Esophagus mucosa (tissue), 1 donor: ENCODE results near the gene VEGFD. TPM values are rescaled to one million over a fixed set of nuclear protein-coding genes. Genes with fewer than 3 reads are reported as not detected.
A peak's percentile ranks its signal among the peaks of the same experiment; 100 is the strongest.
"Not testable (repeated sequence)": the region's sequence is repeated elsewhere in the genome, so short reads cannot be mapped to it uniquely, and the experiment has no call there.

Experiments used
- ATAC-seq: fragments of 200-7000 bp; cut with Tn5 transposase; one replicate; pipeline ENCODE4 v1.9.1; 2020
- total RNA-seq: library from RNA; stranded (reverse); gene quantifications from one replicate; pipeline ENCODE4 v1.2.4, GENCODE V29; 2023
- donor health status: DM: yes; HTN: yes; CAD: no.

VEGFD gene
- total RNA-seq, 1 donor from 2014 or later: 0.20 TPM

- ATAC-seq: no peak
Measured at GRCh38 chrX:15358533-15358932, 25.7 kb downstream of the VEGFD start.

- no peak for ATAC-seq
Measured at GRCh38 chrX:15356444-15356843, 27.8 kb downstream of the VEGFD start.

- ATAC-seq: no peak
Measured at GRCh38 chrX:15350329-15350996, 33.8 kb downstream of the VEGFD start.

GRCh38 chrX:15349046-15349445 lies 35.2 kb downstream of the VEGFD start:
- peak; percentile 65 for ATAC-seq

- ATAC-seq: no peak
Measured at GRCh38 chrX:15345976-15346375, 38.2 kb downstream of the VEGFD start.

GRCh38 chrX:15344106-15344505 lies 40.1 kb downstream of the VEGFD start:
- no peak for ATAC-seq

GRCh38 chrX:15343075-15343476 lies 41.1 kb downstream of the VEGFD start:
- ATAC-seq: peak; percentile 56

- no peak for ATAC-seq
Measured at GRCh38 chrX:15340867-15341266, 43.3 kb downstream of the VEGFD start.

GRCh38 chrX:15336023-15336413 lies 48.2 kb downstream of the VEGFD start:
- peak; percentile 48 for ATAC-seq

- ATAC-seq: peak; percentile 99
Measured at GRCh38 chrX:15335135-15336022, 48.8 kb downstream of the VEGFD start, which contains the start of gene PIGA. Gene PIGA (minus strand): TSS chrX:15335523. CDS start chrX:15331930, 3,593 bp downstream.

- no peak for ATAC-seq
Measured at GRCh38 chrX:15334561-15334960, 49.7 kb downstream of the VEGFD start.

- no peak for ATAC-seq
Measured at GRCh38 chrX:15328821-15329220, 55.4 kb downstream of the VEGFD start.

GRCh38 chrX:15328131-15328530 lies 56.1 kb downstream of the VEGFD start:
- ATAC-seq: no peak

- ATAC-seq: no peak
Measured at GRCh38 chrX:15322472-15322871, 61.7 kb downstream of the VEGFD start.

- no peak for ATAC-seq
Measured at GRCh38 chrX:15322072-15322471, 62.1 kb downstream of the VEGFD start.

GRCh38 chrX:15321447-15321846 lies 62.8 kb downstream of the VEGFD start:
- no peak for ATAC-seq

- no peak for ATAC-seq
Measured at GRCh38 chrX:15320297-15320696, 63.9 kb downstream of the VEGFD start.

- no peak for ATAC-seq
Measured at GRCh38 chrX:15319075-15319474, 65.1 kb downstream of the VEGFD start.

- ATAC-seq: no peak
Measured at GRCh38 chrX:15315509-15315908, 68.7 kb downstream of the VEGFD start, which contains the start of gene ASB11. Gene ASB11 (minus strand): TSS chrX:15315640. CDS start chrX:15315605, 35 bp downstream.

GRCh38 chrX:15314472-15314871 lies 69.7 kb downstream of the VEGFD start:
- no peak for ATAC-seq

- ATAC-seq: no peak
Measured at GRCh38 chrX:15311119-15311518, 73.1 kb downstream of the VEGFD start.

- ATAC-seq: no peak
Measured at GRCh38 chrX:15310117-15310516, 74.1 kb downstream of the VEGFD start.

GRCh38 chrX:15305899-15306298 lies 78.3 kb downstream of the VEGFD start:
- not testable (repeated sequence) for ATAC-seq

GRCh38 chrX:15301924-15302323 lies 82.3 kb downstream of the VEGFD start:
- ATAC-seq: peak; percentile 48
